SU-DHL-6 (cell line): ENCODE measurements around the gene ETV3L.

Source experiments
- H2AFZ ChIP-seq: fragments of 200-600 bp; sonication (generic); 2 replicates; pipeline ENCODE4 v1.6.1; 2014; ENCODE audit warnings: low read depth, mild to moderate bottlenecking, moderate library complexity, mixed read lengths, antibody characterized with exemption, low read length; ENCODE audit not compliant: severe bottlenecking
- H3F3A ChIP-seq: fragments of 200-600 bp; shearing (Covaris generic); 2 replicates; pipeline ENCODE4 v1.6.0; 2016; ENCODE audit warnings: antibody characterized with exemption, mild to moderate bottlenecking; ENCODE audit not compliant: insufficient read depth
- H3K27ac ChIP-seq: fragments of 200-600 bp; sonication (generic); 2 replicates; pipeline ENCODE4 v1.5.1; 2016; ENCODE audit warnings: low read depth, mild to moderate bottlenecking, low read length, moderate library complexity, mixed read lengths
- H3K27me3 ChIP-seq: fragments of 200-600 bp; sonication (generic), shearing (Covaris generic); 2 replicates; pipeline ENCODE4 v1.6.0; 2014; ENCODE audit warnings: mild to moderate bottlenecking, low read length
- H3K36me3 ChIP-seq: fragments of 200-600 bp; sonication (generic); 2 replicates; pipeline ENCODE4 v1.6.1; 2014; ENCODE audit warnings: mild to moderate bottlenecking, low read length, mixed read lengths
- H3K4me2 ChIP-seq: fragments of 300-600, 200-600 bp; shearing (Covaris generic), sonication (generic); 2 replicates; pipeline ENCODE4 v1.6.0; 2014; ENCODE audit warnings: low read length, low read depth, mild to moderate bottlenecking; ENCODE audit not compliant: poor library complexity, severe bottlenecking
- H3K4me3 ChIP-seq: fragments of 200-600 bp; sonication (generic); 2 replicates; pipeline ENCODE4 v1.5.1; 2014; ENCODE audit warnings: antibody characterized with exemption, low read length, mild to moderate bottlenecking, mixed read lengths; ENCODE audit not compliant: insufficient read depth, poor library complexity, severe bottlenecking
- H3K79me2 ChIP-seq: fragments of 200-600 bp; sonication (generic); 2 replicates; pipeline ENCODE4 v1.6.1; 2014; ENCODE audit warnings: mild to moderate bottlenecking, low read length, moderate library complexity; ENCODE audit not compliant: insufficient read depth
- H3K9ac ChIP-seq: fragments of 200-600 bp; sonication (generic); 2 replicates; pipeline ENCODE4 v1.7.0; 2014; ENCODE audit warnings: mild to moderate bottlenecking, low read length
- H3K9me2 ChIP-seq: fragments of 200-600 bp; sonication (generic); replicated peaks from 2 replicates; pipeline ENCODE4 v1.6.1; 2014; ENCODE audit warnings: low read length; ENCODE audit not compliant: insufficient read depth
- H3K9me3 ChIP-seq: fragments of 200-600 bp; sonication (generic); 2 replicates; pipeline ENCODE4 v1.6.1; 2014; ENCODE audit warnings: low read length, mixed read lengths; ENCODE audit not compliant: insufficient read depth
- H4K20me1 ChIP-seq: fragments of 200-600 bp; sonication (generic); 2 replicates; pipeline ENCODE4 v1.6.1; 2014; ENCODE audit warnings: low read depth, mild to moderate bottlenecking, antibody characterized with exemption, low read length, moderate library complexity, mixed read lengths
- EZH2phosphoT487 ChIP-seq: fragments of 200-600 bp; sonication (generic), shearing (Covaris generic); conservative IDR thresholded peaks from 2 replicates; pipeline ENCODE4 v1.6.1; 2018; ENCODE audit warnings: mild to moderate bottlenecking, antibody characterized with exemption, low read length, moderate library complexity, mixed read lengths
- TF ChIP-seq, protein P1 (sequence below): fragments of 200-600 bp; sonication (generic); IDR thresholded peaks from one replicate; pipeline ENCODE4 v1.5.1; 2017; ENCODE audit warnings: antibody characterized with exemption, mild to moderate bottlenecking, low read length, moderate library complexity; ENCODE audit not compliant: insufficient read depth, poor library complexity, severe bottlenecking

The ETV3L gene

DNA sequence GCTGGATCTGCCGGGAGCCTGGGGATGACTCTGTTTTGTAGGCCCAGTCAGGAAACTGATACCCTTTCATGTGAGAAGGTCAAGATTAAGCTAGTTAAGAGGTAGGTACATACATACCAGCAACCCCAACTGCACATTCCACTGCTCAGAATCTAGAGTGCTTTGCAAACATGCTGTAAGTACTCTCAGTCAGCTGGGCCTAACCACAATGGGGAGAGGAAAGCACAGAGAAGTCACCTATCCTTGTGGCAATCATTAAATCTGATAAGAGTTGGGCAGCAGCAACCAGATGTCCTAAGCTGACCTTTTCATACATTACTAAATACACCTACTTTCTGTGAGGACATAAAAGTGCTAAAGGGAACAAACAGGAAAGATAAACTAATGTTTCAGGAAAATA, 36.0 kb upstream of the ETV3L start:
- H3K4me3 ChIP-seq, result no peak overlapping the region
- H3K79me2 ChIP-seq, result peaks cover 21% of the 10 kb centered on the region
- H3K4me2 ChIP-seq, result no peak overlapping the region

GRCh38 chr1:157135070-157135469, 35.5 kb upstream of the ETV3L start:
- TF ChIP-seq, protein P1, sequence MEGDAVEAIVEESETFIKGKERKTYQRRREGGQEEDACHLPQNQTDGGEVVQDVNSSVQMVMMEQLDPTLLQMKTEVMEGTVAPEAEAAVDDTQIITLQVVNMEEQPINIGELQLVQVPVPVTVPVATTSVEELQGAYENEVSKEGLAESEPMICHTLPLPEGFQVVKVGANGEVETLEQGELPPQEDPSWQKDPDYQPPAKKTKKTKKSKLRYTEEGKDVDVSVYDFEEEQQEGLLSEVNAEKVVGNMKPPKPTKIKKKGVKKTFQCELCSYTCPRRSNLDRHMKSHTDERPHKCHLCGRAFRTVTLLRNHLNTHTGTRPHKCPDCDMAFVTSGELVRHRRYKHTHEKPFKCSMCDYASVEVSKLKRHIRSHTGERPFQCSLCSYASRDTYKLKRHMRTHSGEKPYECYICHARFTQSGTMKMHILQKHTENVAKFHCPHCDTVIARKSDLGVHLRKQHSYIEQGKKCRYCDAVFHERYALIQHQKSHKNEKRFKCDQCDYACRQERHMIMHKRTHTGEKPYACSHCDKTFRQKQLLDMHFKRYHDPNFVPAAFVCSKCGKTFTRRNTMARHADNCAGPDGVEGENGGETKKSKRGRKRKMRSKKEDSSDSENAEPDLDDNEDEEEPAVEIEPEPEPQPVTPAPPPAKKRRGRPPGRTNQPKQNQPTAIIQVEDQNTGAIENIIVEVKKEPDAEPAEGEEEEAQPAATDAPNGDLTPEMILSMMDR, result no peak
- no peak for TF ChIP-seq EZH2phosphoT487
- no peak overlapping the region for H3K4me3 ChIP-seq
- H3K4me2 ChIP-seq, result no peak overlapping the region
- no peak overlapping the region for H2AFZ ChIP-seq
- H4K20me1 ChIP-seq, result no peaks in the 10 kb centered on the region
- H3K9ac ChIP-seq, result no peak overlapping the region
- H3K36me3 ChIP-seq, result peaks cover 15% of the 10 kb centered on the region; the same call in 1 of the 2 replicates
- H3K27ac ChIP-seq, result no peak overlapping the region
- no peaks in the 10 kb centered on the region for H3K9me2 ChIP-seq
- H3K9me3 ChIP-seq, result no peaks in the 10 kb centered on the region
- H3F3A ChIP-seq, result peaks cover 14% of the 10 kb centered on the region
- no peaks in the 10 kb centered on the region for H3K27me3 ChIP-seq
- peaks cover 21% of the 10 kb centered on the region for H3K79me2 ChIP-seq

More for the DNA sequence above, 36.0 kb upstream of the ETV3L start:
- H3K36me3 ChIP-seq, result peaks cover 10% of the 10 kb centered on the region; the same call in 1 of the 2 replicates
- H3K27me3 ChIP-seq, result no peaks in the 10 kb centered on the region
- TF ChIP-seq, protein P1, result no peak
- H3F3A ChIP-seq, result peaks cover 19% of the 10 kb centered on the region
- H3K9me3 ChIP-seq, result no peaks in the 10 kb centered on the region
- no peak overlapping the region for H3K9ac ChIP-seq
- H3K9me2 ChIP-seq, result no peaks in the 10 kb centered on the region
- no peak overlapping the region for H3K27ac ChIP-seq
- no peaks in the 10 kb centered on the region for H4K20me1 ChIP-seq
- H2AFZ ChIP-seq, result no peak overlapping the region

- no peak overlapping the region for H3K4me3 ChIP-seq
- H3F3A ChIP-seq, result peaks cover 8% of the 10 kb centered on the region
- no peaks in the 10 kb centered on the region for H3K9me3 ChIP-seq
- TF ChIP-seq EZH2phosphoT487, result no peak
- TF ChIP-seq, protein P1, result no peak
- no peaks in the 10 kb centered on the region for H4K20me1 ChIP-seq
- H2AFZ ChIP-seq, result no peak overlapping the region
- H3K36me3 ChIP-seq, result peaks cover 15% of the 10 kb centered on the region; the same call in 1 of the 2 replicates
- no peak overlapping the region for H3K4me2 ChIP-seq
- no peaks in the 10 kb centered on the region for H3K27me3 ChIP-seq
- no peak overlapping the region for H3K27ac ChIP-seq
- no peak overlapping the region for H3K9ac ChIP-seq
- no peaks in the 10 kb centered on the region for H3K9me2 ChIP-seq
- H3K79me2 ChIP-seq, result peaks cover 21% of the 10 kb centered on the region
Measured at GRCh38 chr1:157134442-157134841, 34.8 kb upstream of the ETV3L start.

GRCh38 chr1:157133426-157133825, 33.8 kb upstream of the ETV3L start:
- H3K9me3 ChIP-seq, result no peaks in the 10 kb centered on the region
- H3K9me2 ChIP-seq, result no peaks in the 10 kb centered on the region
- H3K4me3 ChIP-seq, result no peak overlapping the region
- no peaks in the 10 kb centered on the region for H3K27me3 ChIP-seq
- no peaks in the 10 kb centered on the region for H3F3A ChIP-seq
- no peak overlapping the region for H3K27ac ChIP-seq
- H2AFZ ChIP-seq, result no peak overlapping the region
- H3K4me2 ChIP-seq, result no peak overlapping the region
- peaks cover 21% of the 10 kb centered on the region for H3K79me2 ChIP-seq
- H4K20me1 ChIP-seq, result no peaks in the 10 kb centered on the region
- TF ChIP-seq EZH2phosphoT487, result no peak
- TF ChIP-seq, protein P1, result no peak
- peaks cover 15% of the 10 kb centered on the region; the same call in 1 of the 2 replicates for H3K36me3 ChIP-seq
- no peak overlapping the region for H3K9ac ChIP-seq
